IMR-90 (cell line): ENCODE measurements around the gene C16orf89. TPM values are rescaled to one million over a fixed set of nuclear protein-coding genes. Genes with fewer than 3 reads are reported as not detected.

Experiments used
- ATAC-seq: fragments of 200-7000 bp; cut with Tn5 transposase; 2 replicates; pipeline ENCODE4 v1.9.1; 2020; ENCODE audit warnings: low read depth, mild to moderate bottlenecking, moderate library complexity
- BruUV-seq: library from RNA; stranded (reverse); fragments of 400-500 nt; replicated peaks from 2 replicates; lab custom pipeline; 2021; lab: Mats Ljungman, UMichigan
- CTCF ChIA-PET: fragments of 300-600 bp; formaldehyde crosslinking; extraction: SDS; loops from one replicate; lab custom pipeline; 2021; ENCODE audit warnings: antibody characterized with exemption; lab: Yijun Ruan, JAX
- POLR2A ChIA-PET: fragments of 300-600 bp; sonication (Branson Sonifier 250); formaldehyde crosslinking; loops from one replicate; lab custom pipeline; 2022; ENCODE audit warnings: antibody characterized with exemption; ENCODE audit not compliant: unreplicated experiment; lab: Charles Lee
- DNase-seq: peaks from one replicate; pipeline ENCODE4 v3.0.0; 2013
- H2AFZ ChIP-seq: replicated peaks from 2 replicates; pipeline ENCODE3; 2013; ENCODE audit warnings: low read length, mild to moderate bottlenecking; ENCODE audit not compliant: poor library complexity
- H2AK5ac ChIP-seq: 2 replicates; pipeline ENCODE4 v1.6.1; 2013; ENCODE audit warnings: low read depth, low read length, inconsistent platforms
- H2AK9ac ChIP-seq: replicated peaks from 2 replicates; pipeline ENCODE3; 2013; ENCODE audit warnings: mild to moderate bottlenecking, low read depth, low read length, moderate library complexity; ENCODE audit not compliant: poor library complexity
- H2BK120ac ChIP-seq: 2 replicates; pipeline ENCODE4 v1.6.1; 2013; ENCODE audit warnings: low read depth, low read length, inconsistent platforms
- H2BK15ac ChIP-seq: 3 replicates; pipeline ENCODE4 v1.6.1; 2013; ENCODE audit warnings: low read depth, low read length, inconsistent platforms
- H2BK20ac ChIP-seq: 2 replicates; pipeline ENCODE4 v1.6.1; 2013; ENCODE audit warnings: low read depth, mild to moderate bottlenecking, inconsistent platforms, low read length, moderate library complexity
- H2BK5ac ChIP-seq: 2 replicates; pipeline ENCODE4 v1.6.1; 2013; ENCODE audit warnings: mild to moderate bottlenecking, low read depth, low read length, inconsistent platforms; ENCODE audit not compliant: poor library complexity, severe bottlenecking
- H3K14ac ChIP-seq: replicated peaks from 2 replicates; pipeline ENCODE4 v1.6.1; 2013; ENCODE audit warnings: low read depth, low read length, inconsistent platforms
- H3K18ac ChIP-seq: 2 replicates; pipeline ENCODE4 v1.6.1; 2013; ENCODE audit warnings: low read depth, low read length, control low read depth
- H3K23ac ChIP-seq: 2 replicates; pipeline ENCODE4 v1.6.1; 2013; ENCODE audit warnings: low read depth, low read length, inconsistent platforms
- H3K27ac ChIP-seq: 2 replicates; pipeline ENCODE4 v1.5.1; 2013; ENCODE audit warnings: mild to moderate bottlenecking, control low read depth, low read length; ENCODE audit not compliant: insufficient read depth
- H3K27me3 ChIP-seq: 2 replicates; pipeline ENCODE4 v1.6.1; 2013; ENCODE audit warnings: low read length; ENCODE audit not compliant: control insufficient read depth, insufficient read depth
- H3K36me3 ChIP-seq: 2 replicates; pipeline ENCODE4 v1.6.1; 2013; ENCODE audit warnings: low read length, mixed read lengths; ENCODE audit not compliant: control insufficient read depth, insufficient read depth
- H3K4ac ChIP-seq: 2 replicates; pipeline ENCODE4 v1.6.1; 2013; ENCODE audit warnings: low read depth, low read length, inconsistent platforms
- H3K4me1 ChIP-seq: 2 replicates; pipeline ENCODE4 v1.6.1; 2013; ENCODE audit warnings: low read length, mixed read lengths; ENCODE audit not compliant: control insufficient read depth, insufficient read depth
- H3K4me2 ChIP-seq: 2 replicates; pipeline ENCODE4 v1.6.1; 2013; ENCODE audit warnings: low read depth, mild to moderate bottlenecking, control low read depth, low read length, moderate library complexity
- H3K4me3 ChIP-seq: 2 replicates; pipeline ENCODE4 v1.5.1; 2013; ENCODE audit warnings: low read depth, mild to moderate bottlenecking, control low read depth, low read length, moderate library complexity; ENCODE audit not compliant: insufficient read depth
- H3K56ac ChIP-seq: 2 replicates; pipeline ENCODE4 v1.6.1; 2013; ENCODE audit warnings: low read length, inconsistent platforms; ENCODE audit not compliant: insufficient read depth; ENCODE audit errors: extremely low read depth
- H3K79me1 ChIP-seq, 2 experiments: 2 replicates each; pipeline ENCODE4 v1.6.1; 2013; ENCODE audit warnings: low read length in 2 of 2, inconsistent platforms in 1 of 2, low read depth in 1 of 2
- H3K9ac ChIP-seq: 2 replicates; pipeline ENCODE4 v1.6.1; 2013; ENCODE audit warnings: low read depth, low read length, control low read depth
- H3K9me1 ChIP-seq: 2 replicates; pipeline ENCODE4 v1.6.1; 2013; ENCODE audit warnings: low read length, inconsistent platforms; ENCODE audit not compliant: insufficient read depth
- H3K9me3 ChIP-seq: 2 replicates; pipeline ENCODE4 v1.6.1; 2013; ENCODE audit warnings: low read length; ENCODE audit not compliant: control insufficient read depth, insufficient read depth
- H4K20me1 ChIP-seq: 2 replicates; pipeline ENCODE4 v1.6.1; 2013; ENCODE audit warnings: low read length, inconsistent platforms; ENCODE audit not compliant: insufficient read depth
- H4K5ac ChIP-seq: 2 replicates; pipeline ENCODE4 v1.6.1; 2013; ENCODE audit warnings: mild to moderate bottlenecking, low read depth, low read length, control low read depth
- H4K8ac ChIP-seq, 2 experiments: 2 replicates each; pipeline ENCODE4 v1.6.1; 2013; ENCODE audit warnings: low read depth in 2 of 2, low read length in 2 of 2, control low read depth in 1 of 2, inconsistent platforms in 1 of 2
- H4K91ac ChIP-seq: 2 replicates; pipeline ENCODE4 v1.6.1; 2013; ENCODE audit warnings: low read depth, low read length, inconsistent platforms; ENCODE audit not compliant: insufficient read depth
- CEBPB ChIP-seq: IDR thresholded peaks from 2 replicates; pipeline ENCODE4 v1.6.1; 2012; ENCODE audit warnings: low read depth, low read length, improper control_type of control experiment
- CHD1 ChIP-seq: IDR thresholded peaks from 2 replicates; pipeline ENCODE4 v1.6.1; 2012; ENCODE audit warnings: low read depth, low read length, improper control_type of control experiment
- MAZ ChIP-seq: IDR thresholded peaks from 2 replicates; pipeline ENCODE4 v1.6.1; 2012; ENCODE audit warnings: low read depth, mild to moderate bottlenecking, low read length, improper control_type of control experiment, moderate library complexity, borderline replicate concordance
- MXI1 ChIP-seq: IDR thresholded peaks from 2 replicates; pipeline ENCODE4 v1.6.1; 2012; ENCODE audit warnings: low read depth, mild to moderate bottlenecking, low read length, moderate library complexity, borderline replicate concordance
- POLR2A ChIP-seq: IDR thresholded peaks from 2 replicates; pipeline ENCODE4 v1.6.1; 2012; ENCODE audit warnings: mild to moderate bottlenecking, low read depth, low read length
- RAD21 ChIP-seq: IDR thresholded peaks from 2 replicates; pipeline ENCODE4 v1.6.1; 2012; ENCODE audit warnings: low read length, improper control_type of control experiment
- RFX5 ChIP-seq: IDR thresholded peaks from 2 replicates; pipeline ENCODE4 v1.8.0; 2012; ENCODE audit warnings: low read depth, mild to moderate bottlenecking, low read length, moderate library complexity
- WGBS, 2 experiments: methylation state at CpG; one replicate each; pipeline versions ENCODE4 v1.1.5 to v1.1.7; 2013; ENCODE audit warnings: missing lambda C conversion rate in 2 of 2; ENCODE audit not compliant: insufficient read length in 1 of 2; ENCODE audit errors: extremely low coverage in 2 of 2; 5-methylcytosine and 5-hydroxymethylcytosine counted together
- dilution Hi-C: fragments of 300-500 bp; cut with HindIII; formaldehyde crosslinking; loops from one replicate; pipeline ENCODE4 v1.14.3; 2018; ENCODE audit warnings: low sequenced_read_pairs; ENCODE audit not compliant: unreplicated experiment
- in situ Hi-C: fragments of 300-500 bp; cut with MboI; formaldehyde crosslinking; loops from 3 replicates; pipeline ENCODE4 v1.14.3; 2019; ENCODE audit warnings: low sequenced_read_pairs, inconsistent platforms, mixed read lengths
- intact Hi-C: fragments of 100-400 bp; cut with micrococcal nuclease; formaldehyde crosslinking; loops from 2 replicates; pipeline ENCODE4 v1.10.0; 2022
- polyA plus RNA-seq, 3 experiments: library from polyadenylated mRNA; depleted of rRNA; stranded (reverse); fragments of >200 nt; gene quantifications; 2 replicates each; pipeline ENCODE4 v1.2.3, GENCODE V29; 2012; ENCODE audit warnings: low replicate concordance in 1 of 3
- total RNA-seq: library from RNA; depleted of rRNA; stranded (reverse); fragments of >200 nt; gene quantifications from 2 replicates; pipeline ENCODE4 v1.2.3, GENCODE V29; 2012
- TF ChIP-seq, protein P1 (sequence below): conservative IDR thresholded peaks from 2 replicates; pipeline ENCODE4 v1.5.1; 2012; ENCODE audit warnings: mild to moderate bottlenecking, low read depth, low read length, improper control_type of control experiment

C16orf89 gene
- total and polyA plus RNA-seq, 2 of the 4 experiments (the other 2 are of a cell fraction), result 0.17 to 0.18 TPM

DNA sequence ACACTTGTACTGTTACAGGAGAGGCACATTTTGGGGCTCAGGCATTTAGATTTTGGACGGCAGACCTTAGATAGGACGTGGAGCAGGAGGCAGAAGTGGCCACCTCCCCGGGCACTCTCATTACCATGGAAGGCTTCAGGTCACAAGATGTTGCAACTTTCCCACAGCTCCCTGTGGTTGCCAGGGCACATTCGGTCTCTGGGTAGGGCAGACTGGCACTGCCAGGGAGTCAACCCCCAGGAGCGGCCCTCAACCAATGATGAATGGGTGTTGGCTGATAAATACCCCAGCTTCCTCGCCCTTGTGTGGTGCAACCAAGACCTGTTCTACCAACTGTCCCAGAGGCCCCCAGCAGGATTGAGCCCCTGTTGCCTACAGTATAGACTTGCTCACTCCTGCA, 43.2 kb downstream of the C16orf89 start:
- WGBS, 2 experiments, result 80% methylated on average over 1 of the region's 6 CpGs; no CpG with 5 or more reads in 1 of the 2 experiments
- dilution Hi-C loops (no loop called here), in situ Hi-C loops (no loop called here), intact Hi-C loops (no loop called here)
- Histone ChIP-seq H4K8ac (no peak overlapping the region), H4K20me1 (no peaks in the 10 kb centered on the region), H3K56ac (no peak overlapping the region), H3K18ac (no peak overlapping the region), H3K14ac (no peak overlapping the region), H2AFZ (no peak overlapping the region), H3K4me3 (no peak overlapping the region), H3K27me3 (peaks cover 6% of the 10 kb centered on the region; the same call in 1 of the 2 replicates), H2BK5ac (no peak overlapping the region), H4K91ac (no peak overlapping the region), H2BK20ac (no peak overlapping the region), H3K9me3 (no peaks in the 10 kb centered on the region), H3K79me1 (no peaks in the 10 kb centered on the region), H4K5ac (no peak overlapping the region), H3K9ac (no peak overlapping the region), H2AK9ac (no peak overlapping the region), H3K9me1 (no peaks in the 10 kb centered on the region), H3K27ac (no peak overlapping the region), H2AK5ac (no peak overlapping the region), H3K23ac (no peak overlapping the region), H3K36me3 (no peaks in the 10 kb centered on the region), H3K4ac (no peak overlapping the region), H3K4me2 (no peak overlapping the region), H2BK120ac (no peak overlapping the region), H3K4me1 (no peaks in the 10 kb centered on the region), H2BK15ac (no peak overlapping the region)
- no peak for DNase-seq
- no TSS peak for BruUV-seq
- ATAC-seq, result no peak
- TF ChIP-seq POLR2A (no peak), CEBPB (no peak), RAD21 (no peak), RFX5 (no peak), MXI1 (no peak), CHD1 (no peak), MAZ (no peak)
- TF ChIP-seq, protein P1, sequence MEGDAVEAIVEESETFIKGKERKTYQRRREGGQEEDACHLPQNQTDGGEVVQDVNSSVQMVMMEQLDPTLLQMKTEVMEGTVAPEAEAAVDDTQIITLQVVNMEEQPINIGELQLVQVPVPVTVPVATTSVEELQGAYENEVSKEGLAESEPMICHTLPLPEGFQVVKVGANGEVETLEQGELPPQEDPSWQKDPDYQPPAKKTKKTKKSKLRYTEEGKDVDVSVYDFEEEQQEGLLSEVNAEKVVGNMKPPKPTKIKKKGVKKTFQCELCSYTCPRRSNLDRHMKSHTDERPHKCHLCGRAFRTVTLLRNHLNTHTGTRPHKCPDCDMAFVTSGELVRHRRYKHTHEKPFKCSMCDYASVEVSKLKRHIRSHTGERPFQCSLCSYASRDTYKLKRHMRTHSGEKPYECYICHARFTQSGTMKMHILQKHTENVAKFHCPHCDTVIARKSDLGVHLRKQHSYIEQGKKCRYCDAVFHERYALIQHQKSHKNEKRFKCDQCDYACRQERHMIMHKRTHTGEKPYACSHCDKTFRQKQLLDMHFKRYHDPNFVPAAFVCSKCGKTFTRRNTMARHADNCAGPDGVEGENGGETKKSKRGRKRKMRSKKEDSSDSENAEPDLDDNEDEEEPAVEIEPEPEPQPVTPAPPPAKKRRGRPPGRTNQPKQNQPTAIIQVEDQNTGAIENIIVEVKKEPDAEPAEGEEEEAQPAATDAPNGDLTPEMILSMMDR, result no peak
- ChIA-PET CTCF (no interaction called here), POLR2A (no interaction called here)
